Measurements from ENCODE around the gene TMEM238L. TPM values are rescaled to one million over a fixed set of nuclear protein-coding genes. Genes with fewer than 3 reads are reported as not detected.

Gene TMEM238L
- total RNA-seq, 1 experiment from 2014 or later, result not detected

DNA sequence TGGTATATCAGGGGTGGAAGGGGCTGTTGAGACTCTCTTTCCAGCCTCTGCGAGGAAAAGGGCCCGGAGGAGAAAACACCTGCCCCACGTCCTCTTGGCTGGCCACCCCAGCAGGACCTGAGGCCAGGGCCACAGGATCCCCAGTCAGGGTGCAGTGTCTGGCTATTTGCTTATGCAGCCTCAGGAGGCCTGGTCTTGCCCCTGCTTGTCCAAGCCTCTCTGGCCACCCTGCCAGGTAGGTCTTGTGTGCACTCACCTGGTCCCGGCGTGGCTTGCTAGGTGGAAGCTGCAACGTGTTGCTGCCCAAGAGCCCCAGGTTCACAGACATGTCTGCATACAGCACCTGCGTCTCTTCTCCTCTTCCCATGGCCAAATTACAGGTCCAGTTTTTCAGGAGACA lies 549 bp downstream of the TMEM238L start:
- no peak for DNase-seq
- Histone ChIP-seq H3K23me2 (ENCODE audit: insufficient read length, low read depth, low read length, poor library complexity, severe bottlenecking) (no peaks in the 10 kb centered on the region), H3K23ac (ENCODE audit: insufficient read length, low read depth, low read length) (no peak overlapping the region), H3K79me1 (ENCODE audit: insufficient read depth, low read depth, low read length, poor library complexity, severe bottlenecking) (no peaks in the 10 kb centered on the region), H2AK5ac (ENCODE audit: insufficient read length, low read length) (no peak overlapping the region), H3K79me2 (ENCODE audit: insufficient read depth, low read length) (no peaks in the 10 kb centered on the region), H2BK15ac (ENCODE audit: low read depth, low read length) (no peak overlapping the region), H3T11ph (ENCODE audit: low read length) (no peak overlapping the region), H4K8ac (replicated peaks; ENCODE audit: insufficient read length, low read depth, low read length) (no peak overlapping the region), H2BK120ac (ENCODE audit: low read depth, low read length, poor library complexity, severe bottlenecking) (no peak overlapping the region), H3K56ac (ENCODE audit: insufficient read length, low read depth, low read length) (no peak overlapping the region), H3K9me3 (ENCODE audit: control insufficient read depth, low read depth, low read length) (no peaks in the 10 kb centered on the region), H2BK12ac (ENCODE audit: insufficient read length, low read depth, low read length) (no peak overlapping the region), H3K4ac (ENCODE audit: low read depth, low read length) (no peak overlapping the region), H4K91ac (ENCODE audit: insufficient read length, low read depth, low read length) (no peak overlapping the region), H3K4me2 (ENCODE audit: insufficient read depth, insufficient read length, low read length) (no peak overlapping the region), H3K9ac (ENCODE audit: extremely low read depth, insufficient read length, low read length) (no peak overlapping the region), H3K27me3 (ENCODE audit: insufficient read depth, low read length) (no peaks in the 10 kb centered on the region), H3K18ac (ENCODE audit: insufficient read length, low read depth, low read length) (no peak overlapping the region), H2BK20ac (ENCODE audit: low read depth, low read length, poor library complexity, severe bottlenecking) (no peak overlapping the region), H2AFZ (ENCODE audit: low read length) (no peak overlapping the region), H3K27ac (ENCODE audit: insufficient read length, low read depth, low read length) (no peak overlapping the region), H3K4me1 (ENCODE audit: insufficient read depth, low read length) (no peaks in the 10 kb centered on the region; the same call in 1 of the 2 replicates), H2BK5ac (ENCODE audit: insufficient read length, low read length) (no peak overlapping the region), H4K20me1 (ENCODE audit: control insufficient read depth, insufficient read depth, insufficient read length) (no peaks in the 10 kb centered on the region), H3K14ac (ENCODE audit: insufficient read depth, low read length) (no peak overlapping the region), H4K5ac (ENCODE audit: insufficient read length, low read depth, low read length) (no peak overlapping the region)
- H3K36me3 Mint-ChIP-seq (ENCODE audit: insufficient read depth in 1 of 3, low read depth in 3 of 3), result no peaks in the 10 kb centered on the region
- WGBS (ENCODE audit: extremely low coverage, insufficient read length, low lambda C conversion rate), result no CpG with 5 or more reads among the region's 7 CpGs
- no peak overlapping the region for H3K4me3 Mint-ChIP-seq
- H3K27me3 Mint-ChIP-seq (ENCODE audit: low read depth), result peaks cover 1% of the 10 kb centered on the region; the same call in 1 of the 2 replicates
- no peaks in the 10 kb centered on the region for H3K9me3 Mint-ChIP-seq
- H3K27ac Mint-ChIP-seq, result no peak overlapping the region; a peak in 1 of 7 replicates
- no peak for TF ChIP-seq CTCF (conservative IDR thresholded peaks at IDR 0.05)
- peaks cover 18 to 23% of the 10 kb centered on the region in 2 experiments for H3K4me1 Mint-ChIP-seq

Data from H9 (cell line).